Suppressor macrophage (primary cell): ENCODE measurements around the gene TCERG1L.

Experiments used
- DNase-seq, 4 experiments: peaks; one replicate each; pipeline ENCODE4 v3.0.0-alpha.2; 2020 to 2022

TCERG1L gene

GRCh38 chr10:131206111-131206995 is 105.2 kb downstream of the TCERG1L start:
- DNase-seq, result no peak

- DNase-seq, result no peak
These were observed 106.0 kb downstream of the TCERG1L start for GRCh38 chr10:131205556-131205955.

- no peak for DNase-seq
These were observed 106.9 kb downstream of the TCERG1L start for GRCh38 chr10:131204406-131205152.

GRCh38 chr10:131203456-131204357 is 107.8 kb downstream of the TCERG1L start:
- DNase-seq, result no peak

- DNase-seq, result no peak
These were observed 108.5 kb downstream of the TCERG1L start for GRCh38 chr10:131202990-131203389.

GRCh38 chr10:131201741-131202515 is 109.6 kb downstream of the TCERG1L start:
- no peak for DNase-seq

GRCh38 chr10:131200856-131201470 is 110.6 kb downstream of the TCERG1L start:
- DNase-seq, result no peak

- no peak for DNase-seq
These were observed 111.9 kb downstream of the TCERG1L start for GRCh38 chr10:131199646-131200045.

GRCh38 chr10:131198843-131199242 is 112.7 kb downstream of the TCERG1L start:
- DNase-seq, result no peak

GRCh38 chr10:131198401-131198800 is 113.1 kb downstream of the TCERG1L start:
- DNase-seq, result no peak

- no peak for DNase-seq
These were observed 115.2 kb downstream of the TCERG1L start for GRCh38 chr10:131196176-131196885.

- no peak for DNase-seq
These were observed 115.9 kb downstream of the TCERG1L start for GRCh38 chr10:131195558-131196159.

- DNase-seq, result no peak
These were observed 116.4 kb downstream of the TCERG1L start for GRCh38 chr10:131195116-131195515.

- DNase-seq, result no peak
These were observed 117.6 kb downstream of the TCERG1L start for GRCh38 chr10:131193923-131194322.

GRCh38 chr10:131188494-131188893 is 123.0 kb downstream of the TCERG1L start:
- no peak for DNase-seq

- DNase-seq, result no peak
These were observed 123.6 kb downstream of the TCERG1L start for GRCh38 chr10:131187926-131188325.

- no peak for DNase-seq
These were observed 124.2 kb downstream of the TCERG1L start for GRCh38 chr10:131187274-131187673.

GRCh38 chr10:131186547-131187253 is 124.8 kb downstream of the TCERG1L start:
- no peak for DNase-seq

- DNase-seq, result no peak
These were observed 127.0 kb downstream of the TCERG1L start for GRCh38 chr10:131184503-131184902.
